HepG2 (cell line): ENCODE measurements around the gene KRABD2.

Experiments
- BRF2 ChIP-seq: sonication (generic); formaldehyde crosslinking; IDR thresholded peaks from 2 replicates; pipeline ENCODE4 v1.8.1; 2022; ENCODE audit warnings: mild to moderate bottlenecking, missing genetic modification reagents
- CHD4 ChIP-seq: fragments of 200-600 bp; sonication (generic); IDR thresholded peaks from 2 replicates; pipeline ENCODE4 v1.7.0; 2017; ENCODE audit warnings: mild to moderate bottlenecking, low read length, borderline replicate concordance
- ETV6 ChIP-seq: sonication (generic); formaldehyde crosslinking; conservative IDR thresholded peaks from 2 replicates; pipeline ENCODE4 v1.4.0; 2020; ENCODE audit warnings: missing genetic modification reagents
- IRF2 ChIP-seq: IDR thresholded peaks from 2 replicates; pipeline ENCODE4 v1.6.1; 2018; ENCODE audit warnings: missing genetic modification reagents, missing compliant biosample characterization
- KLF11 ChIP-seq: IDR thresholded peaks from 2 replicates; pipeline ENCODE4 v1.6.1; 2016; ENCODE audit warnings: missing compliant biosample characterization
- MAFK ChIP-seq, 2 experiments: IDR thresholded peaks in 1 of 2; conservative IDR thresholded peaks in 1 of 2; 2 replicates each; pipeline ENCODE4 v1.6.1; 2011; ENCODE audit warnings: improper control_type of control experiment in 2 of 2, low read length in 2 of 2
- NCOA1 ChIP-seq: sonication (generic); formaldehyde crosslinking; IDR thresholded peaks from 2 replicates; pipeline ENCODE4 v1.9.0; 2021; ENCODE audit warnings: missing genetic modification reagents
- REST ChIP-seq, 2 experiments: IDR thresholded peaks; 2 replicates each; pipeline ENCODE4 v1.6.1; 2011 to 2012; ENCODE audit warnings: low read length in 2 of 2, borderline replicate concordance in 1 of 2, low read depth in 1 of 2, mild to moderate bottlenecking in 1 of 2, moderate library complexity in 1 of 2
- SP140L ChIP-seq: sonication (generic); formaldehyde crosslinking; IDR thresholded peaks from 2 replicates; pipeline ENCODE4 v1.4.0; 2020; ENCODE audit warnings: missing genetic modification reagents, borderline replicate concordance
- TBP ChIP-seq: sonication (generic); formaldehyde crosslinking; IDR thresholded peaks from 2 replicates; pipeline ENCODE4 v1.5.0; 2020; ENCODE audit warnings: missing genetic modification reagents
- ZBTB43 ChIP-seq: sonication (generic); formaldehyde crosslinking; conservative IDR thresholded peaks from 2 replicates; pipeline ENCODE4 v1.4.0; 2020; ENCODE audit warnings: missing genetic modification reagents
- ZFP37 ChIP-seq: sonication (generic); formaldehyde crosslinking; IDR thresholded peaks from 2 replicates; pipeline ENCODE4 v1.4.0; 2020; ENCODE audit warnings: missing genetic modification reagents, borderline replicate concordance
- ZNF646 ChIP-seq: sonication (generic); formaldehyde crosslinking; IDR thresholded peaks from 2 replicates; pipeline ENCODE4 v1.9.0; 2021; ENCODE audit warnings: mild to moderate bottlenecking, missing genetic modification reagents
- ZNF691 ChIP-seq: sonication (generic); formaldehyde crosslinking; IDR thresholded peaks from 2 replicates; pipeline ENCODE4 v1.4.0; 2020; ENCODE audit warnings: missing genetic modification reagents, low read depth, mild to moderate bottlenecking, borderline replicate concordance
- ZNF747 ChIP-seq: sonication (generic); formaldehyde crosslinking; IDR thresholded peaks from 2 replicates; pipeline ENCODE4 v1.8.1; 2023; ENCODE audit warnings: missing genetic modification reagents, mild to moderate bottlenecking, borderline replicate concordance

Gene KRABD2

GRCh38 chr17:8383143-8383822 lies 6.8 kb upstream of the KRABD2 start, which contains the start of gene RPL26 (continued):
- TF ChIP-seq MAFK (conservative IDR thresholded peaks at IDR 0.05 in 1 of 2, IDR thresholded peaks at IDR 0.05 in 1 of 2; ENCODE audit: low read length in 2 of 2) (no peak), REST (IDR thresholded peaks at IDR 0.05; ENCODE audit: borderline replicate concordance in 1 of 2, low read depth in 1 of 2, low read length in 2 of 2) (peak in 1 of 2 experiments; percentile 69; a peak in 1 of 4 replicates), ZFP37 (CRISPR knock-in tag) (no peak), IRF2 (CRISPR knock-in tag) (peak; percentile 90), BRF2 (CRISPR knock-in tag) (peak; percentile 26; the same call in 1 of the 2 replicates), TBP (CRISPR knock-in tag) (no peak), KLF11 (CRISPR knock-in tag) (no peak; the same call in 1 of the 2 replicates), ZNF747 (CRISPR knock-in tag) (0 out of 2 replicates have a peak, but pooled peaks have one; percentile 83), ZNF646 (CRISPR knock-in tag) (no peak), NCOA1 (peak; percentile 26; the same call in 1 of the 2 replicates), ZBTB43 (CRISPR knock-in tag) (peak; percentile 62; the same call in 1 of the 2 replicates), SP140L (CRISPR knock-in tag) (0 out of 2 replicates have a peak, but pooled peaks have one; percentile 50), CHD4 (no peak), ZNF691 (no peak; the same call in 1 of the 2 replicates), ETV6 (CRISPR knock-in tag) (no peak)
